Measurements from ENCODE around the gene PTGDS.

Gene PTGDS

GRCh38 chr9:136958898-136959850, 18.1 kb upstream of the PTGDS start:
- DNase-seq: no peak

GRCh38 chr9:136960212-136960937, 16.9 kb upstream of the PTGDS start:
- no peak for DNase-seq

- no peak for DNase-seq
Observed at GRCh38 chr9:136960938-136961275, 16.4 kb upstream of the PTGDS start.

GRCh38 chr9:136961279-136962065, 15.8 kb upstream of the PTGDS start:
- DNase-seq: no peak

- no peak for DNase-seq
Observed at GRCh38 chr9:136962163-136962562, 15.1 kb upstream of the PTGDS start.

GRCh38 chr9:136962701-136963248, 14.5 kb upstream of the PTGDS start:
- DNase-seq: no peak

- DNase-seq: no peak
Observed at GRCh38 chr9:136963341-136963740, 14.0 kb upstream of the PTGDS start.

GRCh38 chr9:136963751-136964150, 13.6 kb upstream of the PTGDS start:
- DNase-seq: no peak

- no peak for DNase-seq
Observed at GRCh38 chr9:136964171-136964689, 13.1 kb upstream of the PTGDS start.

- no peak for DNase-seq
Observed at GRCh38 chr9:136964833-136965422, 12.4 kb upstream of the PTGDS start.

- DNase-seq: no peak
Observed at GRCh38 chr9:136965771-136966484, 11.4 kb upstream of the PTGDS start.

- DNase-seq: no peak
Observed at GRCh38 chr9:136968333-136969127, 8.8 kb upstream of the PTGDS start.

GRCh38 chr9:136969150-136969549, 8.2 kb upstream of the PTGDS start:
- DNase-seq: no peak

- no peak for DNase-seq
Observed at GRCh38 chr9:136969774-136970173, 7.5 kb upstream of the PTGDS start.

- DNase-seq: no peak
Observed at GRCh38 chr9:136970361-136970760, 6.9 kb upstream of the PTGDS start.

GRCh38 chr9:136971746-136972145, 5.6 kb upstream of the PTGDS start:
- DNase-seq: no peak

- DNase-seq: no peak
Observed at GRCh38 chr9:136972335-136972734, 5.0 kb upstream of the PTGDS start.

- DNase-seq: no peak
Observed at GRCh38 chr9:136972743-136973142, 4.6 kb upstream of the PTGDS start.

- no peak for DNase-seq
Observed at GRCh38 chr9:136973618-136974617, 3.4 kb upstream of the PTGDS start.
